HG02840 (cell line): Measurements from ENCODE around the gene NECAB3.

Experiments
- ATAC-seq: cut with Tn5 transposase; IDR thresholded peaks from one replicate; pipeline ENCODE4 v1.9.1; 2021; ENCODE audit warnings: mild to moderate bottlenecking, moderate library complexity, moderate number of reproducible peaks; ENCODE audit not compliant: unreplicated experiment, low FRiP score

Gene NECAB3

GRCh38 chr20:33679758-33680485 is 5.7 kb upstream of the NECAB3 start:
- ATAC-seq: peak; percentile 48

GRCh38 chr20:33677991-33678702 is 3.9 kb upstream of the NECAB3 start:
- no peak for ATAC-seq

- ATAC-seq: no peak
These were observed 2.7 kb upstream of the NECAB3 start for GRCh38 chr20:33676652-33677645.

- no peak for ATAC-seq
These were observed 1.9 kb upstream of the NECAB3 start for GRCh38 chr20:33676121-33676520.

GRCh38 chr20:33675136-33675959 is 1.1 kb upstream of the NECAB3 start:
- ATAC-seq: no peak

- ATAC-seq: no peak
These were observed 576 bp downstream of the NECAB3 start for GRCh38 chr20:33673410-33674293.

- no peak for ATAC-seq
These were observed 1.2 kb downstream of the NECAB3 start for GRCh38 chr20:33673114-33673409.

- no peak for ATAC-seq
These were observed 1.7 kb downstream of the NECAB3 start for GRCh38 chr20:33672426-33673113.

GRCh38 chr20:33671573-33672288 is 2.5 kb downstream of the NECAB3 start:
- no peak for ATAC-seq

GRCh38 chr20:33670715-33671499 is 3.3 kb downstream of the NECAB3 start:
- ATAC-seq: no peak

GRCh38 chr20:33669873-33670640 is 4.2 kb downstream of the NECAB3 start:
- ATAC-seq: no peak

GRCh38 chr20:33669224-33669623 is 5.0 kb downstream of the NECAB3 start:
- no peak for ATAC-seq

GRCh38 chr20:33668466-33669155 is 5.6 kb downstream of the NECAB3 start:
- no peak for ATAC-seq

GRCh38 chr20:33667676-33668465 is 6.4 kb downstream of the NECAB3 start:
- ATAC-seq: peak; percentile 30

GRCh38 chr20:33667245-33667675 is 7.0 kb downstream of the NECAB3 start:
- ATAC-seq: peak; percentile 13
